Large intestine (tissue), 3 donors: Measurements from ENCODE around the gene LLPH. TPM values are rescaled to one million over a fixed set of nuclear protein-coding genes. Genes with fewer than 3 reads are reported as not detected.

Source experiments
- DNase-seq, 2 donors: peaks; one replicate each; pipeline versions ENCODE4 v3.0.0 to v3.0.0-alpha.2; 2013
- H3K27ac ChIP-seq: one replicate; pipeline ENCODE4 v1.5.1; 2013; ENCODE audit warnings: low read length
- H3K27me3 ChIP-seq: 2 replicates; pipeline ENCODE4 v1.6.1; 2013; ENCODE audit warnings: low read length; ENCODE audit not compliant: control insufficient read depth, insufficient read depth
- H3K36me3 ChIP-seq: 2 replicates; pipeline ENCODE4 v1.6.1; 2013; ENCODE audit warnings: low read length; ENCODE audit not compliant: control insufficient read depth, insufficient read depth
- H3K4me1 ChIP-seq: one replicate; pipeline ENCODE4 v1.6.1; 2013; ENCODE audit warnings: low read length; ENCODE audit not compliant: control insufficient read depth, insufficient read depth
- H3K4me3 ChIP-seq: one replicate; pipeline ENCODE4 v1.5.1; 2013; ENCODE audit warnings: low read length
- H3K9me3 ChIP-seq: one replicate; pipeline ENCODE4 v1.6.1; 2013; ENCODE audit warnings: mild to moderate bottlenecking, low read depth, low read length, moderate library complexity; ENCODE audit not compliant: control insufficient read depth
- WGBS: methylation state at CpG from one replicate; pipeline ENCODE4 v1.1.5; 2013; ENCODE audit warnings: low lambda C conversion rate; ENCODE audit not compliant: insufficient coverage; 5-methylcytosine and 5-hydroxymethylcytosine counted together
- polyA plus RNA-seq: library from polyadenylated mRNA; unstranded; fragments of 120-200 nt; gene quantifications from one replicate; pipeline ENCODE4 v1.2.1, GENCODE V29; 2013

LLPH gene
- polyA plus RNA-seq, 1 donor, result 29.2 TPM

DNA sequence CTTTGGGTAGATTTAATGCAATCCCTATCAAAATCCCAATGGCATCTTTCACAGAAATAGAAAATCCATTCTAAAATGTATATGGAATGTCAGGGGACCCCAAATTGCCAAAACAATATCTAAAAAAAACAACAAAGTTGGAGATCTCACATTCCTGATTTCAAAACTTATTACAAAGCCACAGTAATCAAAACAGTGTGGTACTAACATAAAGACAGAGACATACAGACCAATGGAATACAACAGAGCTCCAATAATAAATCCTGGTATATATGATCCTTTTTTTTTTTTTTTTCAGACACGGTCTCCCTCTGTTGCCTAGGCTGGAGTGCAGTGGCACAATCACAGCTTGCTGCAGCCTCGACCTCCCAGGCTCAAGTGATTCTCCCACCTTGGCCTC, 34.6 kb upstream of the LLPH start:
- Histone ChIP-seq H3K4me1 (peaks cover 9% of the 10 kb centered on the region), H3K4me3 (no peak overlapping the region), H3K27me3 (no peaks in the 10 kb centered on the region), H3K9me3 (peaks cover 12% of the 10 kb centered on the region), H3K36me3 (peaks cover 10% of the 10 kb centered on the region), H3K27ac (no peak overlapping the region)
- WGBS, result no CpG with 5 or more reads among the region's 2 CpGs
- DNase-seq, result no peak

- peaks cover 18% of the 10 kb centered on the region for H3K36me3 ChIP-seq
- no peaks in the 10 kb centered on the region for H3K27me3 ChIP-seq
- H3K27ac ChIP-seq, result no peak overlapping the region
- peaks cover 12% of the 10 kb centered on the region for H3K9me3 ChIP-seq
- H3K4me1 ChIP-seq, result peaks cover 9% of the 10 kb centered on the region
- WGBS, result no CpG with 5 or more reads among the region's 3 CpGs
- DNase-seq, result no peak
- H3K4me3 ChIP-seq, result no peak overlapping the region
These were observed 33.8 kb upstream of the LLPH start for GRCh38 chr12:66164349-66164821.

GRCh38 chr12:66163289-66163688, 32.7 kb upstream of the LLPH start:
- Histone ChIP-seq H3K4me1 (peaks cover 4% of the 10 kb centered on the region), H3K4me3 (no peak overlapping the region), H3K36me3 (peaks cover 25% of the 10 kb centered on the region), H3K27me3 (no peaks in the 10 kb centered on the region), H3K9me3 (peaks cover 12% of the 10 kb centered on the region), H3K27ac (no peak overlapping the region)
- 60% methylated on average over 1 of the region's 4 CpGs for WGBS
- no peak for DNase-seq

GRCh38 chr12:66162701-66163100, 32.2 kb upstream of the LLPH start:
- no peak for DNase-seq
- H3K9me3 ChIP-seq, result peaks cover 12% of the 10 kb centered on the region
- H3K36me3 ChIP-seq, result peaks cover 25% of the 10 kb centered on the region
- H3K27me3 ChIP-seq, result no peaks in the 10 kb centered on the region
- H3K4me3 ChIP-seq, result no peak overlapping the region
- H3K4me1 ChIP-seq, result no peaks in the 10 kb centered on the region
- no peak overlapping the region for H3K27ac ChIP-seq
- whole genome bisulfite sequencing, result 81% methylated on average over 2 of the region's 2 CpGs

GRCh38 chr12:66160704-66161103, 30.2 kb upstream of the LLPH start:
- H3K9me3 ChIP-seq, result peaks cover 12% of the 10 kb centered on the region
- WGBS, result no CpG with 5 or more reads among the region's 28 CpGs
- H3K27ac ChIP-seq, result no peak overlapping the region
- H3K4me3 ChIP-seq, result no peak overlapping the region
- DNase-seq, result no peak
- no peaks in the 10 kb centered on the region for H3K27me3 ChIP-seq
- H3K36me3 ChIP-seq, result peaks cover 25% of the 10 kb centered on the region
- H3K4me1 ChIP-seq, result no peaks in the 10 kb centered on the region

DNA sequence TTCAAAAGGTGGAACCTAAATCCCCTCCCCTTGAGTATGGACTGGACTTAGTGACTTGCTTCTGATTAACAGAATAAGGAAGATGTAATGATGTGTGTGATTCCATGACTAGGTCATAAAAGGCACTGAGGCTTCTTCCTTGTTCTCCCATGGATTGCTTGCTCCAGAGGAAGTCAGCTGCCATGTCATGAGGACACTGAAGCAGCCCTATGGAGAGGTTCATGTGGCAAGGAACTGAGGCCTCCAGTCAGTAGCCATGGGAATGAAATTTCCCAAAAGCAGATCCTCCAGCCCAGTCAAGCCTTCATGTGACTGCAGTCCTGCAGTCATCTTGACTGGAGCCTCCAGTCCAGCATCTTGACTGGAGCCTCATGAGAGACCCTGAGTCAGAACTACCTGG, 28.6 kb upstream of the LLPH start:
- no peaks in the 10 kb centered on the region for H3K4me1 ChIP-seq

GRCh38 chr12:66156654-66157053, 26.1 kb upstream of the LLPH start:
- Histone ChIP-seq H3K4me1 (no peaks in the 10 kb centered on the region), H3K9me3 (peaks cover 5% of the 10 kb centered on the region), H3K4me3 (no peak overlapping the region), H3K27ac (no peak overlapping the region), H3K27me3 (no peaks in the 10 kb centered on the region), H3K36me3 (peaks cover 25% of the 10 kb centered on the region)
- 100% methylated on average over 1 of the region's 2 CpGs for WGBS
- no peak for DNase-seq

More for the DNA sequence above, 28.6 kb upstream of the LLPH start:
- Histone ChIP-seq H3K27ac (no peak overlapping the region), H3K4me3 (no peak overlapping the region), H3K9me3 (peaks cover 5% of the 10 kb centered on the region), H3K27me3 (no peaks in the 10 kb centered on the region), H3K36me3 (peaks cover 25% of the 10 kb centered on the region)
- DNase-seq, result no peak

DNA sequence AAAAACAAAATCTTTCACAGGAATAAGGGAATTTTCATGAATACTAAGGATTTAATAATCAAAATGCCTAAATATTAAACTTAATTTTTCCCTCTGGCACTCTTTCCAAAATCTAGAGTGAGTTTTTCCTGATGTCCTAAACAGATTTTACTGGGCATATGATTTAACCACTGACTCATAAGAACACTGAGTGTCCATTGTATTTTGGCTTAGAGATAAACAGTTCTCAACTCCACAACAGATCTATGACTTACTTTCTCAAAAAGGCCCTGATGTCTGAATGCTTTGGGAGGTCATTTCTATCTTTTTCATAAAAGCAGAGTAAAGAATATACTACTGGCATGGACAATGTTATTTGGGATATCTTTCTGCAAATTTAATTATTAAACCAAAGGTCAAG, 24.2 kb upstream of the LLPH start:
- Histone ChIP-seq H3K9me3 (no peaks in the 10 kb centered on the region), H3K27me3 (no peaks in the 10 kb centered on the region), H3K4me1 (no peaks in the 10 kb centered on the region), H3K27ac (no peak overlapping the region), H3K36me3 (peaks cover 21% of the 10 kb centered on the region), H3K4me3 (no peak overlapping the region)
- no peak for DNase-seq

DNA sequence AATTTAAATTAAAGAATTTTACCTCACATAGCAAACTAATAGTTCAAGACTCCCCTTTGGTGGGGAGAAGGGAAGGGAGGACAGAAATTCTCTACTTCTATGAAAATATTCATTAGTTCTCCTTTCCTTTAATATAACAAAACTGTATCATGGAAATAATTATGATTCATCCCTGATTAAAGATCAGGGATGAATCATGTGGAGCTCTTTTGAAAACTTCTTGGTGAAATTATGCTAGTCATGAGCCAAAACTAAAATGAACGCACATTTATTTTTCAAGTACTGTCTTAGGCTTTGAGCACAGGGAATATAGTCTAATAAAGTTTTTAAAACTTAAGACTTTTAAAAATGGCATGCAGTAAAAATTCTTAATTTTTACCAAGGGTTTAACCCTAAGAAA, 22.2 kb upstream of the LLPH start:
- Histone ChIP-seq H3K9me3 (no peaks in the 10 kb centered on the region), H3K27ac (no peak overlapping the region), H3K36me3 (peaks cover 12% of the 10 kb centered on the region), H3K27me3 (no peaks in the 10 kb centered on the region), H3K4me3 (no peak overlapping the region), H3K4me1 (no peaks in the 10 kb centered on the region)
- WGBS, result no CpG with 5 or more reads among the region's 1 CpG
- DNase-seq, result no peak

- no peak overlapping the region for H3K4me3 ChIP-seq
- H3K27ac ChIP-seq, result no peak overlapping the region
- H3K4me1 ChIP-seq, result no peaks in the 10 kb centered on the region
- peaks cover 16% of the 10 kb centered on the region for H3K36me3 ChIP-seq
- H3K27me3 ChIP-seq, result no peaks in the 10 kb centered on the region
- WGBS, result no CpG with 5 or more reads among the region's 5 CpGs
- no peaks in the 10 kb centered on the region for H3K9me3 ChIP-seq
- DNase-seq, result no peak
These were observed 19.3 kb upstream of the LLPH start for GRCh38 chr12:66149702-66150398.
